Astrocyte (in vitro differentiated cells and primary cell): ENCODE measurements around the gene AP3B1.

Experiments
- EZH2 ChIP-seq: IDR thresholded peaks from 2 replicates; pipeline ENCODE4 v1.6.1; 2012; ENCODE audit warnings: mild to moderate bottlenecking, low read length, inconsistent platforms; ENCODE audit not compliant: insufficient read depth
- TF ChIP-seq, protein P1 (sequence below): IDR thresholded peaks from 2 replicates; pipeline ENCODE4 v1.5.1; 2011; ENCODE audit warnings: low read depth, mild to moderate bottlenecking, inconsistent platforms, low read length, moderate library complexity; ENCODE audit not compliant: insufficient read depth

DNA sequence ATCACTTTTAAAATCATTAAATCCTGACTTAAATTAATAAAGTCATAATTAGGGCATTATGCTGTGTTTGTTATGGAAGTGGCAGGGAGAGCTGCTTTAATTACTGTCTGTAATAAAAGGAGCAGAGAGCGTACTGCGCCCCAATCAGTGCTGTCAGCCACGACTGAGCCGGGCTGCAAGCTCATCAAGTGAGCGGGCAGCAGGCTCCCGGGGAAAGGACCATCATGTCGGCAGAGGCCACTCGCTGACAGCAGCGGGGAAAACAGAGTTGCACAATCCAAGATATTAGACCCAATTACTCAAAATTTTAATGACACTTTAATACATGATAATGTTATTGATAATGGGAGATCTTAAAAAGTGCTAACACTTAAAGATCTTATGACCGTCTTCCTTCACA is 181.6 kb downstream of the AP3B1 start:
- TF ChIP-seq, protein P1, sequence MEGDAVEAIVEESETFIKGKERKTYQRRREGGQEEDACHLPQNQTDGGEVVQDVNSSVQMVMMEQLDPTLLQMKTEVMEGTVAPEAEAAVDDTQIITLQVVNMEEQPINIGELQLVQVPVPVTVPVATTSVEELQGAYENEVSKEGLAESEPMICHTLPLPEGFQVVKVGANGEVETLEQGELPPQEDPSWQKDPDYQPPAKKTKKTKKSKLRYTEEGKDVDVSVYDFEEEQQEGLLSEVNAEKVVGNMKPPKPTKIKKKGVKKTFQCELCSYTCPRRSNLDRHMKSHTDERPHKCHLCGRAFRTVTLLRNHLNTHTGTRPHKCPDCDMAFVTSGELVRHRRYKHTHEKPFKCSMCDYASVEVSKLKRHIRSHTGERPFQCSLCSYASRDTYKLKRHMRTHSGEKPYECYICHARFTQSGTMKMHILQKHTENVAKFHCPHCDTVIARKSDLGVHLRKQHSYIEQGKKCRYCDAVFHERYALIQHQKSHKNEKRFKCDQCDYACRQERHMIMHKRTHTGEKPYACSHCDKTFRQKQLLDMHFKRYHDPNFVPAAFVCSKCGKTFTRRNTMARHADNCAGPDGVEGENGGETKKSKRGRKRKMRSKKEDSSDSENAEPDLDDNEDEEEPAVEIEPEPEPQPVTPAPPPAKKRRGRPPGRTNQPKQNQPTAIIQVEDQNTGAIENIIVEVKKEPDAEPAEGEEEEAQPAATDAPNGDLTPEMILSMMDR = no peak
- no peak for TF ChIP-seq EZH2
